Peyer's patch (tissue), 4 donors: ENCODE measurements around the gene FXR2. TPM values are rescaled to one million over a fixed set of nuclear protein-coding genes. Genes with fewer than 3 reads are reported as not detected.
A peak's percentile ranks its signal among the peaks of the same experiment; 100 is the strongest.

Experiments
- DNase-seq, 3 donors: peaks; one replicate each; pipeline ENCODE4 v3.0.0-alpha.2; 2017 to 2019
- H3K27ac ChIP-seq, 4 donors: fragments of 200-600 bp; sonication (generic); one replicate each; pipeline ENCODE4 v1.5.1; 2016 to 2019
- H3K27me3 ChIP-seq, 2 donors: fragments of 200-600 bp; sonication (generic); one replicate each; pipeline ENCODE4 v1.5.1; 2019
- H3K36me3 ChIP-seq, 3 donors: fragments of 200-600 bp; sonication (generic); one replicate each; pipeline ENCODE4 v1.5.1; 2016 to 2019
- H3K4me1 ChIP-seq, 4 donors: fragments of 200-600 bp; sonication (generic); one replicate each; pipeline ENCODE4 v1.5.1; 2016 to 2019
- H3K4me3 ChIP-seq, 4 donors: fragments of 200-600 bp; sonication (generic); 1 replicate in 3 of 4; 2 replicates in 1 of 4; pipeline ENCODE4 v1.5.1; 2016 to 2019; ENCODE audit warnings: mild to moderate bottlenecking in 1 of 4
- H3K9me3 ChIP-seq, 4 donors: fragments of 200-600 bp; sonication (generic); one replicate each; pipeline ENCODE4 v1.5.1; 2016 to 2019; ENCODE audit warnings: mild to moderate bottlenecking in 1 of 4
- CTCF ChIP-seq, 6 experiments: fragments of 450-650 bp in 4 of 6; fragments of 200-600 bp in 2 of 6; sonication (generic) in 1 of 6; IDR thresholded peaks; one replicate each; pipeline ENCODE4 v1.5.1; 2017 to 2019; ENCODE audit warnings: antibody characterized with exemption in 6 of 6, mild to moderate bottlenecking in 3 of 6, moderate library complexity in 1 of 6
- POLR2A ChIP-seq, 2 donors: fragments of 450-650 bp; IDR thresholded peaks; one replicate each; pipeline ENCODE4 v1.5.1; 2017; ENCODE audit warnings: antibody characterized with exemption in 2 of 2, mild to moderate bottlenecking in 2 of 2, moderate library complexity in 2 of 2
- total RNA-seq, 4 donors: library from RNA; depleted of rRNA; stranded (reverse); fragments of >200 nt; gene quantifications; one replicate each; pipeline ENCODE4 v1.1.0, GENCODE V29; 2016

The FXR2 gene
- total RNA-seq, 4 donors from 2014 or later = 28.8 to 38.1 (median 30.4) TPM

DNA sequence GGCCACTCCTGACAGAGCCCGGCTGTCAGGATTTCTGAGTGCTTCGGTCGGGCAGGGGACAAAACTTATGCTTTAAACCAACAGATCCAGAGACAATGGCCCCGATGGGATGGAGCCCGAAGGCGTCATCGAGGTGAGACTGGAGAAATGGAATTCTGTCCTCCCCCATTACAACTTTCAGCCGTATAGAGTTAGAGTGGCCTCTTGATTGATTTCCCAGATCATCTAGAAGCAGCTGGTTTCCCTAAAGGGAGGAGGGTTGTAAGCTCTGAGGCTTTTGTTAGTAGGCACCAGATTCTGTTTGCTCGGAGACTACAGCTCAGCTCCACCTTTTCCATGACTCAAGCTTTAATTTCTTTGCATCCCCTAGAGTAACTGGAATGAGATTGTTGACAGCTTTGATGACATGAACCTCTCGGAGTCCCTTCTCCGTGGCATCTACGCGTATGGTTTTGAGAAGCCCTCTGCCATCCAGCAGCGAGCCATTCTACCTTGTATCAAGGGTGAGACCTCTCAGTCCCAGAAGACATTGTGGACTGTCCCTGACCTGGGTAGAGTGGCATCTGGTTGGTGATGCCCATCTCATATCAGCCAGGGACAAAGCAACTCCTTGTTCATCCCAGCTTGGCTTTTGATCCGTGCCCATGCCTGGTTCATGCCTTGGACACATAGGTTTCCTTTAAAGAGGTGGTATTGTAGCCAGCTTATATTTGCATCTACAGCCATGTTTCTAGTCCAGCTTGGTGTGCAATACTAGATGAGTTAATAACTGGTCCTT, 40.3 kb downstream of the FXR2 start:
- H3K27ac ChIP-seq = peak overlapping the region; percentile 99 to 100 (median 100)
- DNase-seq = no peak
- peaks cover 0 to 71% (median 0%) of the 10 kb centered on the region in 3 donors for H3K36me3 ChIP-seq
- H3K27me3 ChIP-seq = no peaks in the 10 kb centered on the region
- H3K9me3 ChIP-seq = no peaks in the 10 kb centered on the region
- peak overlapping the region; percentile 93 to 100 (median 98) for H3K4me3 ChIP-seq
- peaks cover 4 to 53% (median 22%) of the 10 kb centered on the region in 4 donors for H3K4me1 ChIP-seq
- TF ChIP-seq CTCF (IDR thresholded peaks at IDR 0.05) = no peak
- TF ChIP-seq POLR2A (IDR thresholded peaks at IDR 0.05) = no peak

DNA sequence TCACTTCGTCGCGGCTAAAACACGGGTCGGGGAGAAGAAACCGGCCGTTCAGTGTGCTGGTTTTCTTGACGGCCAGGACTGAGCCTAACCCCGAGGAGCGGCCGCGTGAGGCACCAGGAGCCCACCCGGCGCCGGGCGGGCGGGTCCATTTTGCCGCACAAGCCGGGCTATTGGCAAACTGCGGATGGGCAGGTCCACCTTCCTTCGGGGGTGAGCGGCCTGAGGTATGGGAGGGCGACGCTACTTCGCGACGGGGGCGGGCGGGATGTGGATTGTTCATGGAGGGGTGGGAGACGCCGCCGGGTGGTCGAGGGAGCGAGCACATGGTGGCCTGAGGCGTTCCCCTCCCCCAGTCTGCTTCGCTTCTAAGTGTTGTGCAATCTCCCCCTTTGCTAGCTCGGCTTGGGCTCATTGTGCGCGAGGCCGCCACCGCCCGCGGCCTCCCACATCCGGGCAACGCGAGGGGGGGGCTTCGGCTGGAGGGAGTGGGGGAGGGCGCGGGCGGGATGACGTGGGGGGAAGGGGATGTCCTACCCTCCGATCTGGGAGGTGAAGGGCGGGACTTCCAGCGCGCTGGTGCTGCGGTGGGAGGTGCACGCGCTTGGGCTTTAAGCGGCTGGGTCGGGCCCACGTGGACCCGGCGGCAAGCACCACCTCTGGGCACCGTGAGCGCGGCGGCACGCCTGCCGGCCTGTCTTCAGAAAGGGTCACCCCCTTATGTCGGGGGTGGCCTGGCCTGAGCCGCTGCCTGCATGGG, 41.2 kb downstream of the FXR2 start:
- Histone ChIP-seq H3K4me3 (peak overlapping the region; percentile 93 to 100 (median 98)), H3K4me1 (peaks cover under 1 to 53% (median 14%) of the 10 kb centered on the region in 4 donors), H3K36me3 (peaks cover 0 to 70% (median 0%) of the 10 kb centered on the region in 3 donors), H3K27me3 (no peaks in the 10 kb centered on the region), H3K27ac (peak overlapping the region; percentile 99 to 100 (median 100)), H3K9me3 (no peaks in the 10 kb centered on the region)
- TF ChIP-seq CTCF (IDR thresholded peaks at IDR 0.05) (no peak), POLR2A (IDR thresholded peaks at IDR 0.05) (peak in 1 of 2 donors; percentile 53)
- peak; percentile 91 to 95 (median 93) for DNase-seq

DNA sequence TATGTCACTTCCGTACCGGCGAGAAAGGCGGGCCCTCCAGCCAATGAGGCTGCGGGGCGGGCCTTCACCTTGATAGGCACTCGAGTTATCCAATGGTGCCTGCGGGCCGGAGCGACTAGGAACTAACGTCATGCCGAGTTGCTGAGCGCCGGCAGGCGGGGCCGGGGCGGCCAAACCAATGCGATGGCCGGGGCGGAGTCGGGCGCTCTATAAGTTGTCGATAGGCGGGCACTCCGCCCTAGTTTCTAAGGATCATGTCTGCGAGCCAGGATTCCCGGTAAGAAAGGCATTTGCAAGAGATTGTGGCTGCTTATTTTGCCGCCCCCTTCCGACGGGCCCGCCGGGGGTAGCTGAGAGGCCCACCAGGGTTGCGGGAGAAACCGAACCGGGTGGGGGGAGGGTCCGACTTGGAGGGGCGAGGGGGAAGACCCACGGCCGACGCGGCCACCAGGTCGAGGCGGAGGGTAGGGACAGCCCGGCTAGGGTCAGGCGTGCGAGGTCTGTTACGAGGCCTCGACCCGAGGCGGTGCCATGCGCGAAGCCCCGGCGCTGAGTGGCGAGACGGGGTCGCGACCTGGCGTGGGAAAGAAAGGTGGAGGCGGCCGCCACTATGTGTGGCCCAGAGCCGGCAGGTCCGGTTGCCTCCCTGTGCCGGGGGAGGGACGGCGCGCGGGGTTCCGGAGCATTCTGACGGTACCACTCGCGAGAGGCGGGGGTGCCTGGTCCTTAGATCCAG, 41.9 kb downstream of the FXR2 start:
- peaks cover 0 to 62% (median 0%) of the 10 kb centered on the region in 3 donors for H3K36me3 ChIP-seq
- H3K9me3 ChIP-seq = no peaks in the 10 kb centered on the region
- H3K4me1 ChIP-seq = peaks cover 2 to 51% (median 13%) of the 10 kb centered on the region in 4 donors
- peak in 3 of 6 experiments; percentile 6 to 20 (median 12) for TF ChIP-seq CTCF (IDR thresholded peaks at IDR 0.05)
- peak; percentile 99 for TF ChIP-seq POLR2A (IDR thresholded peaks at IDR 0.05)
- peak in 2 of 3 donors; percentile 71 to 100 for DNase-seq
- H3K27me3 ChIP-seq = no peaks in the 10 kb centered on the region
- H3K27ac ChIP-seq = peak overlapping the region; percentile 99 to 100 (median 100)
- H3K4me3 ChIP-seq = peak overlapping the region; percentile 93 to 100 (median 98)

DNA sequence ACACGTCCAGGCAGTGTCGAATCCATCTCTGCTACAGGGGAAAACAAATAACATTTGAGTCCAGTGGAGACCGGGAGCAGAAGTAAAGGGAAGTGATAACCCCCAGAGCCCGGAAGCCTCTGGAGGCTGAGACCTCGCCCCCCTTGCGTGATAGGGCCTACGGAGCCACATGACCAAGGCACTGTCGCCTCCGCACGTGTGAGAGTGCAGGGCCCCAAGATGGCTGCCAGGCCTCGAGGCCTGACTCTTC, 42.4 kb downstream of the FXR2 start:
- H3K27me3 ChIP-seq = no peaks in the 10 kb centered on the region
- no peaks in the 10 kb centered on the region for H3K9me3 ChIP-seq
- H3K27ac ChIP-seq = peak overlapping the region; percentile 92 to 100 (median 96)
- peaks cover 0 to 60% (median 0%) of the 10 kb centered on the region in 3 donors for H3K36me3 ChIP-seq
- peak overlapping the region; percentile 45 to 93 (median 52) for H3K4me3 ChIP-seq
- peaks cover 2 to 47% (median 13%) of the 10 kb centered on the region in 4 donors for H3K4me1 ChIP-seq
- TF ChIP-seq CTCF (IDR thresholded peaks at IDR 0.05) = no peak
- no peak for TF ChIP-seq POLR2A (IDR thresholded peaks at IDR 0.05)
- DNase-seq = peak in 2 of 3 donors; percentile 100

DNA sequence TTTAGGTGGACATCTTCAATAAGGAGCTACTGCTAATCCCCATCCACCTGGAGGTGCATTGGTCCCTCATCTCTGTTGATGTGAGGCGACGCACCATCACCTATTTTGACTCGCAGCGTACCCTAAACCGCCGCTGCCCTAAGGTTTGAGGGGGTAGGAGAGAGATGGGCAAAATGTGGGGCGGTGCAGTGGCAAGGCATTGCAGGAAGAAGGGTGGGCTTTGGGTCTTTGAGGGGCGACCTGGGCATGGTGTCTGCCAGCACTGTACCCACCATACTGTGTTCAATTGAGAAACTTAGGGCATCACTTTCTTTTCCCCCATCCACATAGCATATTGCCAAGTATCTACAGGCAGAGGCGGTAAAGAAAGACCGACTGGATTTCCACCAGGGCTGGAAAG, 44.3 kb downstream of the FXR2 start:
- Histone ChIP-seq H3K27ac (no peak overlapping the region), H3K27me3 (no peaks in the 10 kb centered on the region), H3K36me3 (peaks cover 0 to 59% (median 0%) of the 10 kb centered on the region in 3 donors), H3K4me3 (no peak overlapping the region), H3K4me1 (peaks cover 2 to 28% (median 13%) of the 10 kb centered on the region in 4 donors), H3K9me3 (no peaks in the 10 kb centered on the region)
- DNase-seq = no peak
- TF ChIP-seq CTCF (IDR thresholded peaks at IDR 0.05) = no peak
- no peak for TF ChIP-seq POLR2A (IDR thresholded peaks at IDR 0.05)
